ENCODE results near the gene UQCC3.
"Not testable (repeated sequence)": the region's sequence is repeated elsewhere in the genome, so short reads cannot be mapped to it uniquely, and the experiment has no call there.

Gene UQCC3

DNA sequence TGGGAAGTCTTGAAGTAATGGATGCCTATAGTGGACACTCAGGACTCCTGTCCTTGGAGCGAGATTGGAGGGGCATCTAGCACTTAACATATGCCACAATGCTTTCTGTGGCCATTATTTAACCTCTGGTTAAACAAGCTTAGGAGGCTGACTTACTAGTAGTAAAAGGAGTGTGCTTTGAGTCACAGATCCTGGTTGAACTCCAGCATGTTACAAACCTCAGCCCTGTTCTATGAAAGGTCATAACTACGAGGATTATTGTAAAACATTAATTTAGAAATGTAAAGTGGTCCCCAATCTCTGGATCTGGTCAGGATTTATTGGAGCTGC, 1.7 kb downstream of the UQCC3 start:
- TF ChIP-seq CSRNP3 (CRISPR knock-in tag; IDR thresholded peaks at IDR 0.05), result no peak
- ATAC-seq, result no peak

GRCh38 chr11:62675415-62675814, 3.9 kb downstream of the UQCC3 start:
- ATAC-seq, result not testable (repeated sequence)

DNA sequence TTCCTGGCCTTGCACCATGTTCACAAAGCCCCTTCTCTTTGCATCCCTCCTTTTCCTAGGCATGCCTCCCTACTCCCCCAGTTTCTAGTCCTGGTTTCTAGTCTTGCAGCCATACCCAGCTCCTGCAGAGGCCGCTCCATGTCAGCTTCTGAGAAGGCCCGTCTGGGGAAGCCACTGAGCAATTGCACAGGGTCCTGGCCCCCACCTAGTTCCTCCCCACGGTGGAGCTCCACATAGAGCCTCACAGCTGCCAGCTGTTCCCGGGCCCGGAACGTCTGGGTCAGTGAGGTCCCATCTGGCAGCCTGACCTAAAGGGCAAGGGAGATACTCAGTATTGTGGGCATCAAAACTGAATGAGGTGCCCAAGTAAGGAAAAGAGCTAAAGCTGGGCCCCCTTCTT, 5.2 kb downstream of the UQCC3 start:
- TF ChIP-seq ZFP30 (CRISPR knock-in tag; IDR thresholded peaks at IDR 0.05), result no peak
- TF ChIP-seq OSR1 (CRISPR knock-in tag; IDR thresholded peaks at IDR 0.05), result no peak
- no peak for TF ChIP-seq ZNF70 (CRISPR knock-in tag; IDR thresholded peaks at IDR 0.05)
- TF ChIP-seq, protein P1, sequence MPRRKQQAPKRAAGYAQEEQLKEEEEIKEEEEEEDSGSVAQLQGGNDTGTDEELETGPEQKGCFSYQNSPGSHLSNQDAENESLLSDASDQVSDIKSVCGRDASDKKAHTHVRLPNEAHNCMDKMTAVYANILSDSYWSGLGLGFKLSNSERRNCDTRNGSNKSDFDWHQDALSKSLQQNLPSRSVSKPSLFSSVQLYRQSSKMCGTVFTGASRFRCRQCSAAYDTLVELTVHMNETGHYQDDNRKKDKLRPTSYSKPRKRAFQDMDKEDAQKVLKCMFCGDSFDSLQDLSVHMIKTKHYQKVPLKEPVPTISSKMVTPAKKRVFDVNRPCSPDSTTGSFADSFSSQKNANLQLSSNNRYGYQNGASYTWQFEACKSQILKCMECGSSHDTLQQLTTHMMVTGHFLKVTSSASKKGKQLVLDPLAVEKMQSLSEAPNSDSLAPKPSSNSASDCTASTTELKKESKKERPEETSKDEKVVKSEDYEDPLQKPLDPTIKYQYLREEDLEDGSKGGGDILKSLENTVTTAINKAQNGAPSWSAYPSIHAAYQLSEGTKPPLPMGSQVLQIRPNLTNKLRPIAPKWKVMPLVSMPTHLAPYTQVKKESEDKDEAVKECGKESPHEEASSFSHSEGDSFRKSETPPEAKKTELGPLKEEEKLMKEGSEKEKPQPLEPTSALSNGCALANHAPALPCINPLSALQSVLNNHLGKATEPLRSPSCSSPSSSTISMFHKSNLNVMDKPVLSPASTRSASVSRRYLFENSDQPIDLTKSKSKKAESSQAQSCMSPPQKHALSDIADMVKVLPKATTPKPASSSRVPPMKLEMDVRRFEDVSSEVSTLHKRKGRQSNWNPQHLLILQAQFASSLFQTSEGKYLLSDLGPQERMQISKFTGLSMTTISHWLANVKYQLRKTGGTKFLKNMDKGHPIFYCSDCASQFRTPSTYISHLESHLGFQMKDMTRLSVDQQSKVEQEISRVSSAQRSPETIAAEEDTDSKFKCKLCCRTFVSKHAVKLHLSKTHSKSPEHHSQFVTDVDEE (CRISPR knock-in tag; IDR thresholded peaks at IDR 0.05), result no peak
- TF ChIP-seq ZNF565 (CRISPR knock-in tag; conservative IDR thresholded peaks at IDR 0.05; ENCODE audit: low read depth), result no peak
- no peak for TF ChIP-seq ARNTL (CRISPR knock-in tag; IDR thresholded peaks at IDR 0.05; ENCODE audit: borderline replicate concordance, low read depth)
- no peak for TF ChIP-seq RARB (CRISPR knock-in tag; IDR thresholded peaks at IDR 0.05)
- TF ChIP-seq PPARA (CRISPR knock-in tag; IDR thresholded peaks at IDR 0.05; ENCODE audit: borderline replicate concordance), result no peak
- TF ChIP-seq, protein P2, sequence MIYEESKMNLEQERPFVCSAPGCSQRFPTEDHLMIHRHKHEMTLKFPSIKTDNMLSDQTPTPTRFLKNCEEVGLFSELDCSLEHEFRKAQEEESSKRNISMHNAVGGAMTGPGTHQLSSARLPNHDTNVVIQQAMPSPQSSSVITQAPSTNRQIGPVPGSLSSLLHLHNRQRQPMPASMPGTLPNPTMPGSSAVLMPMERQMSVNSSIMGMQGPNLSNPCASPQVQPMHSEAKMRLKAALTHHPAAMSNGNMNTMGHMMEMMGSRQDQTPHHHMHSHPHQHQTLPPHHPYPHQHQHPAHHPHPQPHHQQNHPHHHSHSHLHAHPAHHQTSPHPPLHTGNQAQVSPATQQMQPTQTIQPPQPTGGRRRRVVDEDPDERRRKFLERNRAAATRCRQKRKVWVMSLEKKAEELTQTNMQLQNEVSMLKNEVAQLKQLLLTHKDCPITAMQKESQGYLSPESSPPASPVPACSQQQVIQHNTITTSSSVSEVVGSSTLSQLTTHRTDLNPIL (CRISPR knock-in tag; IDR thresholded peaks at IDR 0.05; ENCODE audit: low read depth), result no peak
- TF ChIP-seq ZFP3 (CRISPR knock-in tag; IDR thresholded peaks at IDR 0.05), result no peak
- TF ChIP-seq ZNF8 (CRISPR knock-in tag; IDR thresholded peaks at IDR 0.05), result no peak
- no peak for TF ChIP-seq ISL1 (CRISPR knock-in tag; IDR thresholded peaks at IDR 0.05)
- TF ChIP-seq TOX (CRISPR knock-in tag; IDR thresholded peaks at IDR 0.05; ENCODE audit: borderline replicate concordance), result no peak
- no peak for TF ChIP-seq POU6F1 (CRISPR knock-in tag; IDR thresholded peaks at IDR 0.05; ENCODE audit: borderline replicate concordance, low read depth)
- no peak for TF ChIP-seq ZC3H10 (CRISPR knock-in tag; IDR thresholded peaks at IDR 0.05)
- no peak for TF ChIP-seq PATZ1 (CRISPR knock-in tag; IDR thresholded peaks at IDR 0.05; ENCODE audit: borderline replicate concordance)
- TF ChIP-seq CSDC2 (CRISPR knock-in tag; IDR thresholded peaks at IDR 0.05), result no peak
- no peak for TF ChIP-seq CSRNP3 (CRISPR knock-in tag; IDR thresholded peaks at IDR 0.05)
- no peak for ATAC-seq

DNA sequence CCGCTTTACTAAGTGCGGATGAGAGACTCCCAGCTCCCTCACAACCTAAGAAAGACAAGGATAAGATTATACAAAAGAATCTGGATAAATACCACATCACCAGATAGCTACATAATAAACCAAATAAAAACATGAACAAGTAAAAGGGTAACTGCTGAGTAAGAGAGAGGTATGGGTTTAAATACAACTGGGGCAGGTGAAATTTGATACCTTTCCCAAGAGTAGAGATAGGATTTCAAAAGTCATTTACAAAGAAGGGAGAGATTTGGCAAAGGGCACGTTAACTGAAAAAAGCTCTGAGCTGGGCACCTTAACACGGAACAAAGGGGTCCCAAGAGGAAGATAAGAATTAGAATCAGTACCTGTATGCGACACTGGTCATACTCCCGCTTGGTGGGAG, 5.7 kb downstream of the UQCC3 start:
- no peak for ATAC-seq
- TF ChIP-seq CSRNP3 (CRISPR knock-in tag; IDR thresholded peaks at IDR 0.05), result no peak
